ENCODE data around the gene UBL4B.

UBL4B gene

DNA sequence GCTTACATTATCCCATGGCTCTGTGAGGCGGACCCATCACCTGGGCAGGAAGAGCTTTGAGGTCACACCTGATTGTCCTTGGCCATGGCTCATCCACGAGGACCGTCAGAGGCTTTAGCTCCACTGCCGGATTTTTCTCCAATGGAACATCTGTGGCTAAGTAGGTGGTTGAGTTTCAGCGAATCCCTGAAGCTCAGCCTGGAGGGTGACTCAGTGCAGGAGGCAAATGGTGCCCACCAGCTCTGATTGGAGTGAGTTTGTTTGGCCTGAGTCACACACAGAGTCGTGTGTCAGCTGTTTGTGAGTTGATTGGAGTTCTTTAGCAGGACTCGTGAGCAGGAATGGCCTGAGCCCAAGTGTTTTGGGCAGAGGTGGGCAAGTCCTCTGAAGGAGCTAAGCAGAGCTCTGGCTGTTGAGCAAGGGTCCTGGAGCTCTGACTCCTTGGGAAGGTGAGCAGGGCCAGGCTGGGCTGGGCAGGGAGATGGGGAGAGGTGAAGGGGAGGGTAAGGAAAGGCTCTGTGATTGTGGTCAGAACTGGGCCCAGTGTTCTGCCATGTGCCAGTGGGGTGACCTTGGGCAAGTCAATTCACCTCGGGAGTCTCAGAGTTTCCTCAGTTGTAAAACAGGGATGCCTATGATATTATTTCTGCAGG lies 40.0 kb downstream of the UBL4B start:
- no peak for DNase-seq (ENCODE audit: low read depth in 2 of 2)

DNA sequence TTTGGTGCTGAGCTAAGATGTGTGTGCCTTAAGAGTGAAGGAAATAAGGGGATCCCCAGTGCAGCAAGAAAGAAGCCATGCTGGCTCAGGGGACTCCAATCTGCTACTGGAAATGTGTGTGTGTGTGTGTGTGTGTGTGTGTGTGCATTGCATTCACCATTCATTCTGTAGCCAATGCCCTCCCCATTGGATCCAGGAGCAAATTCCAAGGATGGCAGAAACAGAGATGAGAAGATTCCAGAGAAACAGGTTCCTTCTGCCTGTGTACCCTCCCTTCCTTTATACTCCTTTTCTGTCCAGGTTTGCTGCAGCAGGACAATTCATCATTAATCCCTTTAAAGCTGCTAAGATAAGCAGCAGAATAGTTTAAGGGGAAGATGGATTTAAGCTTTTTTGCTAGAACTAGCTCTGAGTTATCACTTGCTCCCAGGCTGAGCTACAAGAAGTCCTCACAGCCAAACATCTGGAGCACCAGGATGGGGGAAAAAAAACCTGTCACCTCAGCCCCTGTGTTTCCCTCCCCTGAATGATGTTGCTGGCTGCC lies 41.2 kb downstream of the UBL4B start:
- no peak for DNase-seq (ENCODE audit: low read depth in 2 of 2)

DNA sequence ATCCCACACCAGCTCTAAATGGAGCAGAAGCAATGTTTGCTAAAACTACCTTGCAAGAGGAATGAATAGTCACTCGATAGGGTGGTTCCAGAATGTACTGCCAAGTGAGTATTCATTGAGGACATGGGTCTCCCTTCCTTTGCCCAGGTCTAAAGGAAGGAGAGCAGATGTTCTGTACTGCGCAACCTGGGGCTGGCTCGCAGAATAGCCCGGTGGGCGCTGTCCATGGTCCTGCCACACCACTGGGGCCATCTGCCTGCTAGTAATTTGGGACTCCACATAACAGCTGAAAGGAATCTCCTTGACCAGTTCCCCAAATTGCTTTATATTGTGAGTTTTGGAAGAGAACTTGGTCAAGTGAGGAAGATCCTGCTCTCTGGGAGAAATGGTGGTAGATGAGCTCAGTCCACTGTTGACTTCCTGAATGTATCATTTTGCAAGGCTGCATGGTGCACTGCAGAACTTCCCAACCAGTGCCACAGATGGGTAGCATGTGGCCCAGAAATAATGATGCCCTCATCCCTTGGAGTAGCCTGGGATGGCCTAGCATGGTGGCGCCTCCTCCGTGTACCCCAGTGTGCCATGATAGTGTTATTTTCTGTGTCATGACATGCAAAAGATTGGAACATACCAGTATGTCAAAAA lies 43.8 kb downstream of the UBL4B start:
- no peak for DNase-seq (ENCODE audit: low read depth in 2 of 2)

DNA sequence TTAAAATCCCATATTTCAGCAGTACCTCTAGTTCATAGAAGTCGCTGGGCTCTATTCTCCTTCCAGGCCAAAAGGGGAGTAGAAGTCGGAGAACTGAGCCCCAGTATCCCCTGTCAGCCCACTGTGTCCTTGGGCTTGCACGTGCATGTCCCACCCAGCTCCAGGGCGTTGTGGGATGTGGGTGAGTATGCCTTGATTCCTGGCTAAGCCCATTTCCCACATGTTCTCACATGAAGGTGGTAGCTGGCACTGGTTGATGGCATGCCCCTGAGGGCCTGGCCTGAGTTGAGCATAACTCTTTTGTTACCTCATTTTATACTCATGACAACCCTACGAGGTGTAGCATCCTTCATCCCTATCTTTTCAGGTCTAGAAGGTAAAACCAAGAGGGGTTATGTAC lies 46.0 kb downstream of the UBL4B start:
- DNase-seq (ENCODE audit: low read depth in 2 of 2): no peak

DNA sequence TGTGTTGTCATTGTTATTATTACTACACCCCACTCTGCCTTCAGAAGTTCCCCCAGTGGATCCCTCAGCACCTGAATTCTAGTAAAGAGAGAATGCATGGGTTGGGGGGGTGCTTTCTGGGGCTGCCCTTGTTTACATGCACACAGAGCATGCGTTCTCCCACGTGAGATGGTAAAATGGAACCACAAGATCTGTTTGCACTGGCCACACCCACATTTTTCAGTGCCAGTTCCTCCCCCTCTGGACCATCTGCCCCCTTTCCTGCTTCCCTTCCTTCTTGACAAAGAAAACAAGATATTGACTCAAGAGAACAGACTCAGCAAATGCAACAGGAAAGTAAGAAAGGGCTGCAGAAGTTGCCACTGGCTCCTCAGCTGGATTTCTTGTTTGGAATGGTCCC lies 46.9 kb downstream of the UBL4B start:
- no peak for DNase-seq (ENCODE audit: low read depth in 2 of 2)

DNA sequence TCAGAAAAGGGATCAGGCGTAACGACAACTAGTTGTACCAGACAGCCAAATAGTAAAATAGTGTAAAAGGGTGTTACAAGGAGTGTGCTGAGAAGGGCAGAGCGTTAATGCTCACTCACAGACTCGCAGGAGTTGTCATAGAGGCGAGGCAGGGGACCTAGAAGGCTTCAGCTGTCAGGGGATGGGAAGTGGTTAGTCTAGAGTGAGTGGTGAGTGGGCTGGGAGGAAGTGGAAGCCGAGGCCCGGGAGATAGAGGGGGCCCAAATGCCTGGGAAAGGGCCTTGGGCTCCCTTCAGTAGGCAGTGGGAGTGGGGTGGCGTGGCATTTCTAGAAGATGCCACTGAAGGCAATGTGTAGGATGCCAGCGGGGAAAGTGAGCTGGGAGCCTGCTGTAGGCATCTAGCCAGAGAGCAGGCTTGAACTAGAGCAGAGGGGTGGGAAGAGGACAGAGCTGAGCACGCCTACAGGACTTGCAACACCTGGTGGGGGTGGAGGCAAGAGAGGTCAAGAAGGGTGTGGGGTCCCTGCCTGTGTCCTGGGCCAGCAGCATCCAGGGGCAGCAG lies 48.4 kb downstream of the UBL4B start:
- no peak for DNase-seq (ENCODE audit: low read depth in 2 of 2)

DNA sequence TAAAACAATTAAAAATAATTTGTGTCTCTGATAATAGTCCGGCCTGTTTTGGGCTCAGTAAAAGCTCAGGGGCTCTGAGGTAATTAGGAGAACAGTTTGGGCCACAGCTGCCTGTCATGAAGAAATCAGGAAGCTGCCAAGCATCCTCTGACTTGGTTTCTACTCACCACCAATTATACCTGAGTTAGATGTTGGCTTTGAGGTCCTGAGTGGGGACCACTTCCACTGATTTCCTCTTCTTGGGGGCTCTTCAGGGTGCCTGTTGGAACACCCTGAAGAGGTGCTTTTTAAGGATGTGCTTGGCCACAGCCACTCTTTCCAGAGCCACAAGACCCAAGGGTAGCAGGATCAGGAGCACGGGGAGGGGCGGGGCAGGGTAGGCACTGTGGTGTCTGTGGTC lies 48.9 kb downstream of the UBL4B start:
- DNase-seq (ENCODE audit: low read depth in 2 of 2): no peak

DNA sequence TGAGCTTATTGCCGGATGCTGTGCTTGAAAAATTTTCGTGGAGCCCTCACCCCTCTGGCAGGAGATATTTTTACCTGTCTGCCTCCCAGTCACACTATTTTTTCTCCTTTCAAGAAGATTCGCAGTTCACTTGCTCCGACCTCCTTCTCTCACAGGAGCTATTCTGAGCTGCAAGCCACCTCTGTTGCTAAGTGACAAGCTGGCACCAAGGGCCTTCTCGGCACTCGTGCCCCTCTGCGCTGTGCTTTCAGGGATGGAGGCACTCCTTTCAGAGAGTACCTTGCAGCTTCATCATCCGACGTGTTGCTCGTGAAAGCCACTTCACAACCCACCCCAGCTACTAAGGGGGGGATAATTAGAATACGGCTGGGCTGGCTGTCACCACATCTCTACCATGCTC lies 49.6 kb downstream of the UBL4B start:
- no peak for DNase-seq (ENCODE audit: low read depth in 2 of 2)

All from stimulated activated CD8-positive, alpha-beta memory T cell treated with anti-CD3 and anti-CD28 coated beads, Interleukin-15, amount 100 ng/mL, for 48 hours (primary cell).